8988T (cell line): ENCODE results near the gene LCE1B.

Experiments
- DNase-seq: peaks from one replicate; pipeline ENCODE4 v3.0.0; 2011

LCE1B gene

DNA sequence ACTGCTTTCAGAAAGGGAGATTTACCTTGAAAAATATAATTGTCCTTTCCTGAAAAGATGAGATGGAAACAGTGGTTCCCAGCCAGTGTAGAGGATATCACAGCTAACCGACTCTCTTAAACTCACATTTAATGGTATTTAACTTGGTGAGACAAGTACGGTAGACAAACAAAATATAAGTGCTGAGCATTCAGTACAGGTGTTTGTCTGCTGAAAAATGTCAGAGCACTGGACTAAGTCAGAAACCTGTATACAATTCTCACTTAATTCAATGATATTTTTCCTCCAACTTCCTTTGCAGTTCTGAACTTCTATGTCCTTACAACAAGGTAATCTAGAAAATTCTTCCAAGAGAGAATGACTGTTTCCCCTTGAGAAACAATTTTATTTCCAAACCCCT, at the start of gene LCE1B:
TSS of gene LCE1B (plus strand) at position 301 of the 400 bp plus-strand sequence. CDS start 476 bp downstream, outside the sequence.
- DNase-seq = no peak

DNA sequence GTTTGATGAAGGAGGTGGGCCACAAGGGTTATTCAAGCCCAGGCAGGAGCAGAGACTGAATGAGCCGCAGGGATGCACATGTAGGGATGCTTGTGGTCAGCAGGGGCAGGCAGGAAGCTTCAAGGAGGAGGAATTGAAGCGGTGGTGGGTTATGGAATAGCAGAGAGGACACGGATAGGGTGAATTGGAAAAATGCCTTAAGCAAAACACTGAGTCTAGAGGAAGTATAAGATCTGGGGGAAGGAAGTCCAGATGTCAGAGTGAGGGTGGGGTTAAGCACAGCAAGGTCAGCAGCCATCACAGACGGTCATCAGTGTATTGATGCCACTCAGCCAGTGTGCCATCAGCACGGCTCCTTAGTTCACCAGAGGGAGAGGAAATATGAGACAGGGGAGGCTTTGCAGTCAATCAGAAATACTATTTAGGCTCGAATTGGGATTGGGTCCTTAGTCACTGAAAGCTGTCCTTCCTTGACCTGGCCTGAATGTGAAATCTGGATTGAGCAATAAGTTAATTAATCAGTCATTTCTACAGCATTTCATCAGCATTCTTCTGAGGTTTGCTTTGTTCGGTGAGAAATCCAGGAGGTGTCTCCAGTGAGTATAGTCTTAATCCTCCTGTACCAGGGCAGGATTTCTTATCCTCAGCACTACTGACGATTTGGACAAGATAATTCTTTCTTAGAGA, 42.8 kb upstream of the LCE1B start:
- no peak for DNase-seq

- no peak for DNase-seq
Observed at GRCh38 chr1:152770411-152770810, 41.4 kb upstream of the LCE1B start.

DNA sequence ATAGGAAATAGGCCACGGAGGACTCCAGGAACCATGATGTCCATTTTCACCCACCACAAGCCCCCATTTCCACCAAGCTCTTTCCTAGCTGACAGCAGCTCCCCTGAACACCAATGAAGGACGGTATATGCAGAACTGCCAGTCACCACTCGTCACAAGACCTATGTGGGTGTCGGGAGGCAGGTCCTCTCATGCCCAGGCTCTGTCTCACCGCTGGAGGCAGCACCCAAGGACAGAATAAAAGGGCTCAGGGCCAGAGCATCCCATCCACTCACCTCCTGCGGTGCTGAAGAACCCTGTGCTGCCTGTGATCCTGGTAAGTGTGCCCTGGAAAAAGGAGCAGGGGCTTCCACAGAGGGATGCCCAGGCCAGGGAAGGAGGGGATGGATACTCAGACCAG, 36.9 kb upstream of the LCE1B start, which contains the start of gene LCE1F:
TSS of gene LCE1F (plus strand) at position 266 of the 400 bp plus-strand sequence. CDS start 1,232 bp downstream, outside the sequence.
- DNase-seq = no peak

- DNase-seq = no peak
Observed at GRCh38 chr1:152776361-152776760, 35.4 kb upstream of the LCE1B start.

- no peak for DNase-seq
Observed at GRCh38 chr1:152777510-152778137, 34.1 kb upstream of the LCE1B start.

GRCh38 chr1:152783095-152783494, 28.7 kb upstream of the LCE1B start:
- no peak for DNase-seq

DNA sequence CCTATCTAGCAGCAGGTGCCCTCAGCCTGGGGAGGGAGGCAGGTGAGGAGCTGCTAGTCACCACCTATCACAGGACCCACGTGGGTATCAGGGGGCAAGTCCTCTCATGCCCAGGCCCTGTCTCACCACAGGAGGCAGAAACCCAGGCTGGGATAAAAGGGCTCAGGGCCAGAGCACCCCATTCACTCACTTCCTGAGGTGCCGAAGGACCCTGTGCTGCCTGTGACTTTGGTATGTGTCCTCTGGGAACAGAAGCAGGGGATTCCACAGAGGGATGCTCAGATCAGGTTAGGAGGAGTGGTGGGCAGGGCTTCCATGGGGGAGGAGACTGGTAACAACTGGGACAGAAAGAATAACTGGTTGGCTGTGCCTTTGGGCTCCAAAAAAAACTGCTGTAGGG, 25.7 kb upstream of the LCE1B start, which contains the start of gene LCE1E:
TSS of gene LCE1E (plus strand) at position 181 of the 400 bp plus-strand sequence. CDS start 1,043 bp downstream, outside the sequence.
- no peak for DNase-seq

DNA sequence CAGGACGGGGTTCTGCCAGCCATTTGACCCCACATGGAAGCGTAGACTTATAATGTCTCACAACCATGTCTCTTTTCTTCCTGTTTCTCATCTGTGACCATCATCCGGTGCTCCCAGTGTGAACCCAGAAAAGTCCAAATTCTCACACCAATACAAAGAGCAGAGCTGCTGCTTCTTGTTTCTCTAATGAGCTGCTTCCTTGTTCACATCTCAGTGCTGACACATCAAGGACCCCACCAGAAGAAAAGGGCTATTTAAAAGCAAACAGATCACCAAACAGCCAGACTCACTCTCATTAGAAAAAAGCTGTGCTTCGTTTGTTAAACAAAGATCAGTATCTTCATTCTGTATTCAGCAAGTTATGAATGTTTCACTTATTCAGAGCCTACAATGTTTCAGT, 16.1 kb upstream of the LCE1B start:
- DNase-seq = no peak

- no peak for DNase-seq
Observed at GRCh38 chr1:152796421-152796820, 15.3 kb upstream of the LCE1B start, which contains the start of gene LCE1D. Gene LCE1D (plus strand): TSS chr1:152796721. CDS start chr1:152797795, 1,074 bp downstream.

DNA sequence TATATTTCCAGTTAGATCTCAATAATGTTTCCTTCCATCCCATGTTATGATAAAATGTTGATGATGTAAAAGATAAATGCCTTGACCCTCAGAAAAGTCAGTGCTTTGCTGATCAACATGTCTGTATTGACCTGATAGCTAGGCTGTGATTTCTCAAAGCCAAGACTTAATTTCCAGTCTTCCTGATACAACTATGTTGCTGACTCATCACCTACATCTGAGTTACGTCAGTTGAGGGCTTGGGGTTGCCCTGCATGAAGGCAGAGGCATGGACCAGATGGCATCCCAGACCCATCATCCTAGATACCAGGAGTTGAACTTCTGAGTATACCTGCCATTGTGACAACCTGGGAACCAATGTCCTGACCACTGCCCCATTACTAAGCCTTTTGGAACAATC, 10.4 kb upstream of the LCE1B start:
- no peak for DNase-seq

DNA sequence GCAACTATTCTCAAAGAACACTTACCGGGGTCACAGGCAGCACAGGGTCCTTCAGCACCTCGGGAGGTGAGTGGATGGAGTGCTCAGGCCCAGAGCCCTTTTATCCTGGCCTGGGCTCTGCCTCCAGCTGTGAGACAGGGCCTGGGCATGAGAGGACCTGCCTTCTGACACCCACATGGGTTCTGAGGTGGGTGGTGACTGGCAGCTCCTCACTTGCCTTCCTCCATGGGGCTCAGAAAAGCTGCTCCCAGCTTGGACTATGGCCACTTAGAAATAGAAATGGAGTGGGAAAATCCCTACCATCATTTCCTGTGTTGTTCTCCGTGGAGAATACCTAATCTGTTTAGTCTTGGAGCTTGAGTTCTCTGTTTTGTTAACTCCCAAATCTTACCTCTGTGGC, 5.2 kb upstream of the LCE1B start, which contains the start of gene LCE1C:
TSS of gene LCE1C (minus strand) at position 76 of the 400 bp plus-strand sequence. CDS start 1,173 bp downstream, outside the sequence.
- DNase-seq = no peak

- no peak for DNase-seq
Observed at GRCh38 chr1:152811050-152811449, 721 bp upstream of the LCE1B start.

DNA sequence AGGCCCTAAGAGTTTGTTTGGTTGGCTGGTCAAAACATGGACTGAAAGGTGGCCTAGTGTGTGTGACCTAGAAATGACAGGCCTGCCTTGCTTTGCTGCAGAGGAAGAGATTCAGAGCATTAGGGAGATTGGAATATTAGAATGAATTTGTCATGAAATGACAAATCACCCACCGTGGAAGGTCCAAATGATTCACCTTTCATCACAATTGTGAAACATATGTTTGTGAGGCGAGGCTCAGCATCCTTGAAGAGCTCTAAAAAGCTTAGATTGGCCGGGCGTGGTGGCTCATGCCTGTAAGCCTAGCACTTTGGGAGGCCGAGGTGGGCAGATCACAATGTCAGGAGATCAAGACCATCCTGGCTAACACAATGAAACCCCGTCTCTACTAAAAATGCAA, 5.5 kb downstream of the LCE1B start:
- no peak for DNase-seq

- DNase-seq = no peak
Observed at GRCh38 chr1:152823294-152823693, 11.5 kb downstream of the LCE1B start.

- DNase-seq = no peak
Observed at GRCh38 chr1:152824964-152825363, 13.2 kb downstream of the LCE1B start.

DNA sequence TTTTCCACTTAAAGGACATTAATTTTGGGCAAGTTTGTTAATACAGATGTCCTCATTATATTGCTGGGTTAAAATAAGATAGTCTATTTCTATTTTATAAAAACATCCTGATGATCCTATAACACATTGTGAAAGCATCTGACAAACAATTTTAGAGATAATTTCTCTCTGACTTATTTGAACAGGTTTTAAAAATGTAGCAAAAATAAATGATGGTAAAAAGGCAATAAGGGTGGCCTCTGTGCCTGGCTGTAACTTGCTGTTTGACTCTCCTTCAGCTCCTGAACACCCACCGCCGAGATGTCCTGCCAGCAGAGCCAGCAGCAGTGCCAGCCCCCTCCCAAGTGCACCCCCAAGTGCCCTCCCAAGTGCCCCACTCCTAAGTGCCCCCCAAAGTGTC, 15.4 kb downstream of the LCE1B start, which contains the start of gene LCE1A:
TSS of gene LCE1A (plus strand) at position 301 of the 400 bp plus-strand sequence. CDS start at position 301, 0 bp downstream.
- DNase-seq = no peak

DNA sequence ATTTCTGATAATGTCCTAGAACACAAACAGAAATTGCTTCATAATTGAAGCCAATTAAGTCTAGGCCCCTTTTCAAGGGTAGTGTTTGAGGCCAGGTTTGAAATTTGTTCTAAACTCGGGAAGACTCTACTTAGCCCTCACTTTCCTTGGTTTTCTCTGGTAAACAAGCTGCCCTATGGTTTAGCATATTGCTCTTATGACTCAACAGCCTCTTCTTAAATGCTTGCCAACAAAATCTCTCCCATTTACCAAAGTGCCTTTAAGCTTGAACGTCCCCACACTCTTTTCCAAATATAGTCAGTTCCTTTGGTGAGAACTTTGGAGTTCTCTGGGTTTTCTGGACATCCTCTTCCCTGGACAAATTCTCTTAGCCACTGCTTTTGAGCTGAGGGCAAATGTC, 25.1 kb downstream of the LCE1B start:
- no peak for DNase-seq

DNA sequence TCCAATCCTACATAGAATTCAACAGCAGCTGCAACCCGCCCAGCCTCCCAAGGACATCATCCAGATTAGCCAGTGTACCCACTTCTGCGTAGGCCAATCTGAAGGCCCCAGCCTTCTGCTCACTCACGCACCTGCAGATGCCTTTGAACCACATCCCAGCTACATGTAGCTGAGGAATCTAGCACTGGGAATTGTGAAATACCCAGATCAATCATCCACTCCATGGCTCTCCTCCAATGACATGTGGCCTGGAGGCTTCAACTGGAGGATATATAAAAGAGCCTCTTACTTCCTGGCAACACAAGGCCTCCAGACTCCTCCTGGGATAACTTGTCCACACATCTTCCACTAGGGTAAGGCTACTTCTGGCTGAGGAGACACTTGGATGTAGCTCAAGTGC, 30.8 kb downstream of the LCE1B start, which contains the start of gene LCE6A:
TSS of gene LCE6A (plus strand) at position 301 of the 400 bp plus-strand sequence. CDS start 665 bp downstream, outside the sequence.
- no peak for DNase-seq

GRCh38 chr1:152855661-152856060, 43.9 kb downstream of the LCE1B start:
- DNase-seq = no peak

GRCh38 chr1:152858062-152858461, 46.3 kb downstream of the LCE1B start:
- no peak for DNase-seq

DNA sequence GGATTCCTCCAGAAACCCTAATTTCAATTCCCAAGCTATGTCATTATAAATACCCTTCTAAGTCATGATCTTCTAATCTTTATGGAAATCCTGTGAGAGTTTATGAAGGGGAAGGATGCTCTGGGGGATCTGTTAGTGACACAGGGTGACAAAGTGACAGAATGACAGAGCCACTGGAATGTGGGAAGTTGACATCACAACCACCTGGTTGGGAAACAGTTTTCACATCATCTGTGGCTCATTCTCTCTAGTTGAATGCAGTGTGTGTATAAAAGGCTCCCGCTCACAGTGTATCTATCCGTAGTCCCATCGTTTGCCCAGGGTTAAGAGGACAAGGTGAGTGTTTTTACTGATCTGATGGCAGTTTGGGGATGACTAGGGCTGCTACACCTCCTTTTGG, 47.9 kb downstream of the LCE1B start, which contains the start of gene LCE7A:
TSS of gene LCE7A (plus strand) at position 301 of the 400 bp plus-strand sequence. CDS start 702 bp downstream, outside the sequence.
- no peak for DNase-seq

DNA sequence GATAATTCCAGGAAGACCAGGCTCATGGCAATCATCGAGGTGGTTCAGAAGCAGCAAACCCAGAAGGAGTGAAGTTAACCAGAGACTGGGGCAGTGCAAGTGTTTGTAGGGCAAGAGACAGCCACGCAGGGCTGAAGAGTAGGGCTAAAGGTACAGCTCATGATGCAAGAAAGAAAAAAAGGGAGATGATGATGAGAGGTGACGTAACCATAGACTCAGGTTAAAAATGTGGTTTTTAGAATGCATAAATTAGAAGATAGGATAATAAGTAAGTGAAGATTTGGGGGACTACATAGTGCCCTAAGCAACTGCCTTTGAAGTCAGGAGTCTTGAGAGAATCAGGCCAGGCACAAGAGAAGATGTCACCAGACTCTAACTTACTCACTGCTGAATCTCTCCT, 48.4 kb downstream of the LCE1B start:
- DNase-seq = no peak

- DNase-seq = no peak
Observed at GRCh38 chr1:152861374-152861773, 49.6 kb downstream of the LCE1B start.
